ENCODE data around the gene CD82.
A peak's percentile ranks its signal among the peaks of the same experiment; 100 is the strongest.

Gene CD82

GRCh38 chr11:44561964-44562734 lies 3.3 kb upstream of the CD82 start:
- no peak for DNase-seq

- no peak for DNase-seq
Observed at GRCh38 chr11:44562845-44563460, 2.5 kb upstream of the CD82 start.

- DNase-seq: no peak
Observed at GRCh38 chr11:44563711-44564110, 1.8 kb upstream of the CD82 start.

GRCh38 chr11:44564166-44564565 lies 1.3 kb upstream of the CD82 start:
- DNase-seq: no peak

GRCh38 chr11:44564670-44565210 lies 723 bp upstream of the CD82 start:
- no peak for DNase-seq

- DNase-seq: no peak
Observed at GRCh38 chr11:44565953-44566949, 788 bp downstream of the CD82 start.

GRCh38 chr11:44566952-44567875 lies 1.8 kb downstream of the CD82 start:
- peak; percentile 42 for DNase-seq

GRCh38 chr11:44567876-44568256 lies 2.4 kb downstream of the CD82 start:
- no peak for DNase-seq

GRCh38 chr11:44568331-44568657 lies 2.8 kb downstream of the CD82 start:
- DNase-seq: no peak

GRCh38 chr11:44568658-44569473 lies 3.4 kb downstream of the CD82 start:
- DNase-seq: peak; percentile 90

GRCh38 chr11:44570411-44571155 lies 5.1 kb downstream of the CD82 start:
- no peak for DNase-seq

- no peak for DNase-seq
Observed at GRCh38 chr11:44571871-44572270, 6.4 kb downstream of the CD82 start.

GRCh38 chr11:44572436-44572835 lies 7.0 kb downstream of the CD82 start:
- DNase-seq: no peak

GRCh38 chr11:44572884-44573283 lies 7.4 kb downstream of the CD82 start:
- no peak for DNase-seq

- DNase-seq: no peak
Observed at GRCh38 chr11:44573333-44573732, 7.9 kb downstream of the CD82 start.

- peak; percentile 54 for DNase-seq
Observed at GRCh38 chr11:44574610-44575287, 9.3 kb downstream of the CD82 start.

- DNase-seq: no peak
Observed at GRCh38 chr11:44575288-44575672, 9.8 kb downstream of the CD82 start.

GRCh38 chr11:44575962-44576361 lies 10.5 kb downstream of the CD82 start:
- no peak for DNase-seq

- DNase-seq: no peak
Observed at GRCh38 chr11:44576656-44577055, 11.2 kb downstream of the CD82 start.
